ENCODE measurements around the gene CDH15. TPM values are rescaled to one million over a fixed set of nuclear protein-coding genes. Genes with fewer than 3 reads are reported as not detected.

Gene CDH15
- total and polyA plus RNA-seq, 9 of the 15 experiments (the other 6 are each of a cell fraction or from before 2014, with no cell fraction given): 0.07 to 0.18 TPM; not detected in 7

DNA sequence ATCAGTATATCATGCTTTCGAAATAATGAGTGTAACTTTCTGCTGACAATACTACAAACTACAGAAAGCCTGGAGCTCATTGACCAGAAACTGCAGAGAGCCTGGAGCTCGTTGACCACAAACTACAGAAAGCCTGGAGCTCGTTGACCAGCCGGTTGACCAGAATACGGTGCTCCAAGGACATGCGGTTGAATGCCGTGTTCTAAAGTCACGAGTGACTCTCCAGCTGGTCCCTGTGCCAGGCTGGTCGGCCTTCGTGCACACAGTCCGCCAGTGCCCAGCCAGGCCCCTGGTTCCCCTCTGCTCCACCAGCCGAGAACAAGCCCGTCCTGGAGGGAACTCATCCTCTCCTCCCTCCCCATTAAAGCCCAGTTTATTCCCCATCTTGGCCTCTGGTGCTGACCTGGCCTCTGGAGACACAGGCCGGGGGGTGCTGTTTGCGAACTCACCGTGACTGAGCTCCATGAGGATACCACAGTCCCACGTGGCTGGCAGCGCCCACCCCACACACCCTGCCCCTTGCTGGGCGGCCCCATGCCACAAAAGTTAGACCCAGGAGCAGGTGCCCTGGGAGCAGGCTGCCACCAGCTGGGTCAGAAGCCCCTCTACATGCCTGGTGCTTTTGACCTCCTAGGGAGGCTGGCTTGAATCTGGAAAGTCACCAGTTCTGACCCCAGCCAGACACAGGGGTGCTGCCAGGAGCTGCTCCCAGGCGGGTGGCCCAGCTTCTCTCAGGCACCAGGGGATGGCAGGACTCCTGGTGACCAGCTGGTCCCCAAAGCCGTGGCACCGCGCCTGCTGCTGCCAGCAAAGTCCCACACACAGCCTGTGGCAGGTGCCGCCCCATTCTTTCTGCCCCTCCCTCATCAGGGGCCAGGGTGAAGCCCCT is 15.5 kb upstream of the CDH15 start:
- H3K9ac ChIP-seq (ENCODE audit: insufficient read depth in 1 of 2, low read depth in 2 of 2, low read length in 2 of 2): peak overlapping the region in 1 of 2 experiments; percentile 74; a peak in 2 of 4 replicates
- no peak overlapping the region for H3K4me3 ChIP-seq
- WGBS (ENCODE audit: insufficient coverage, low coverage, missing lambda C conversion rate): 69% methylated on average over 22 of the region's 24 CpGs
- H3K27ac ChIP-seq (ENCODE audit: extremely low read depth, low read depth, low read length): no peak overlapping the region
- H3K79me2 ChIP-seq (ENCODE audit: control insufficient read depth, insufficient read depth, low read length): no peaks in the 10 kb centered on the region
- peaks cover 2% of the 10 kb centered on the region; the same call in 1 of the 3 replicates for H3K36me3 ChIP-seq (ENCODE audit: control insufficient read depth, insufficient read depth, low read length)
- DNase-seq (ENCODE audit: extremely low read depth in 1 of 4, low spot score in 3 of 4) (no peak), ATAC-seq (no peak; the same call in 2 of the 3 replicates), FAIRE-seq (no peak)
- peaks cover 0 to 60% of the 10 kb centered on the region in 2 experiments; a peak in 3 of 5 replicates for H3K4me1 ChIP-seq (replicated peaks in 1 of 2; ENCODE audit: control insufficient read depth in 2 of 2, insufficient read depth in 2 of 2, low read length in 2 of 2)
- H3K9me3 ChIP-seq (replicated peaks; ENCODE audit: control insufficient read depth, insufficient read depth, low read depth, low read length): peaks cover 14% of the 10 kb centered on the region
- TF ChIP-seq LARP7 (IDR thresholded peaks at IDR 0.05) (no peak), ZC3H11A (IDR thresholded peaks at IDR 0.05; ENCODE audit: low read depth, low read length) (no peak), POLR2B (IDR thresholded peaks at IDR 0.05; ENCODE audit: low read depth, partially characterized antibody) (peak; percentile 42), ZNF507 (tag; conservative IDR thresholded peaks at IDR 0.05) (no peak), POLR2G (IDR thresholded peaks at IDR 0.05; ENCODE audit: low read depth, low read length) (peak; percentile 65; the same call in 1 of the 2 replicates), NCOA1 (IDR thresholded peaks at IDR 0.05; ENCODE audit: low read depth) (no peak), XRCC3 (IDR thresholded peaks at IDR 0.05) (no peak)
- TF ChIP-seq, protein P1, sequence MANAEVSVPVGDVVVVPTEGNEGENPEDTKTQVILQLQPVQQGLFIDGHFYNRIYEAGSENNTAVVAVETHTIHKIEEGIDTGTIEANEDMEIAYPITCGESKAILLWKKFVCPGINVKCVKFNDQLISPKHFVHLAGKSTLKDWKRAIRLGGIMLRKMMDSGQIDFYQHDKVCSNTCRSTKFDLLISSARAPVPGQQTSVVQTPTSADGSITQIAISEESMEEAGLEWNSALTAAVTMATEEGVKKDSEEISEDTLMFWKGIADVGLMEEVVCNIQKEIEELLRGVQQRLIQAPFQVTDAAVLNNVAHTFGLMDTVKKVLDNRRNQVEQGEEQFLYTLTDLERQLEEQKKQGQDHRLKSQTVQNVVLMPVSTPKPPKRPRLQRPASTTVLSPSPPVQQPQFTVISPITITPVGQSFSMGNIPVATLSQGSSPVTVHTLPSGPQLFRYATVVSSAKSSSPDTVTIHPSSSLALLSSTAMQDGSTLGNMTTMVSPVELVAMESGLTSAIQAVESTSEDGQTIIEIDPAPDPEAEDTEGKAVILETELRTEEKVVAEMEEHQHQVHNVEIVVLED (CRISPR knock-in tag; IDR thresholded peaks at IDR 0.05): no peak
- TF ChIP-seq, protein P2, sequence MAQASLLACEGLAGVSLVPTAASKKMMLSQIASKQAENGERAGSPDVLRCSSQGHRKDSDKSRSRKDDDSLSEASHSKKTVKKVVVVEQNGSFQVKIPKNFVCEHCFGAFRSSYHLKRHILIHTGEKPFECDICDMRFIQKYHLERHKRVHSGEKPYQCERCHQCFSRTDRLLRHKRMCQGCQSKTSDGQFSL (CRISPR knock-in tag; IDR thresholded peaks at IDR 0.05): peak; percentile 30; the same call in 1 of the 2 replicates
- TF ChIP-seq, protein P2 (tag; IDR thresholded peaks at IDR 0.05): no peak
- TF ChIP-seq, protein P3, sequence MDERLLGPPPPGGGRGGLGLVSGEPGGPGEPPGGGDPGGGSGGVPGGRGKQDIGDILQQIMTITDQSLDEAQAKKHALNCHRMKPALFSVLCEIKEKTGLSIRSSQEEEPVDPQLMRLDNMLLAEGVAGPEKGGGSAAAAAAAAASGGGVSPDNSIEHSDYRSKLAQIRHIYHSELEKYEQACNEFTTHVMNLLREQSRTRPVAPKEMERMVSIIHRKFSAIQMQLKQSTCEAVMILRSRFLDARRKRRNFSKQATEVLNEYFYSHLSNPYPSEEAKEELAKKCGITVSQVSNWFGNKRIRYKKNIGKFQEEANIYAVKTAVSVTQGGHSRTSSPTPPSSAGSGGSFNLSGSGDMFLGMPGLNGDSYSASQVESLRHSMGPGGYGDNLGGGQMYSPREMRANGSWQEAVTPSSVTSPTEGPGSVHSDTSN (CRISPR knock-in tag; IDR thresholded peaks at IDR 0.05; ENCODE audit: low read depth): no peak
- TF ChIP-seq, protein P3 (tag; conservative IDR thresholded peaks at IDR 0.05; ENCODE audit: low read depth): no peak
- CTCF ChIA-PET (ENCODE audit: low intra/inter-chr PET ratio): no interaction called here
- no TSS peak for BruUV-seq (replicated peaks)
- no peaks in the 10 kb centered on the region for H4K20me1 ChIP-seq (replicated peaks; ENCODE audit: control insufficient read depth, insufficient read depth, low read length)
- no peaks in the 10 kb centered on the region for H3K9me1 ChIP-seq (ENCODE audit: control insufficient read depth, insufficient read depth, low read length)
- no peak overlapping the region for H2AFZ ChIP-seq (ENCODE audit: low read depth, low read length)
- POLR2A ChIA-PET: interaction anchor here (0.8 kb wide), 1 partner anchor 13 kb away, joined by 3 read pairs; no protein-coding TSS in a partner anchor
- in situ Hi-C loops (cut with MboI) (no loop called here), intact Hi-C loops (cut with micrococcal nuclease) (no loop called here)
- H3K27me3 ChIP-seq (ENCODE audit: control insufficient read depth in 2 of 2, insufficient read depth in 2 of 2, low read length in 2 of 2): no peaks in the 10 kb centered on the region
- H3K4me2 ChIP-seq (ENCODE audit: insufficient read depth, low read length): no peak overlapping the region

Data from K562 (cell line).